HepG2 (cell line): Measurements from ENCODE around the gene L2HGDH. TPM values are rescaled to one million over a fixed set of nuclear protein-coding genes. Genes with fewer than 3 reads are reported as not detected.

ENCODE experiments used
- FOXJ3 ChIP-seq: sonication (generic); formaldehyde crosslinking; IDR thresholded peaks from 2 replicates; pipeline ENCODE4 v1.4.0; 2020; ENCODE audit warnings: missing genetic modification reagents, mild to moderate bottlenecking, borderline replicate concordance
- HMG20B ChIP-seq: conservative IDR thresholded peaks from 2 replicates; pipeline ENCODE4 v1.6.1; 2016; ENCODE audit warnings: missing genetic modification reagents, missing compliant biosample characterization
- HNRNPK ChIP-seq: fragments of 200-400 bp; formaldehyde crosslinking; IDR thresholded peaks from 2 replicates; pipeline ENCODE4 v1.6.1; 2018; ENCODE audit warnings: low read length, low read depth, moderate library complexity, mild to moderate bottlenecking; ENCODE audit not compliant: poor library complexity, severe bottlenecking
- IRX3 ChIP-seq: sonication (generic); formaldehyde crosslinking; IDR thresholded peaks from 2 replicates; pipeline ENCODE4 v1.8.1; 2023; ENCODE audit warnings: mild to moderate bottlenecking, low read depth, missing genetic modification reagents, borderline replicate concordance
- POGZ ChIP-seq: sonication (generic); formaldehyde crosslinking; IDR thresholded peaks from 2 replicates; pipeline ENCODE4 v1.4.0; 2020; ENCODE audit warnings: mild to moderate bottlenecking, missing genetic modification reagents
- SNRNP70 ChIP-seq: fragments of 200-400 bp; formaldehyde crosslinking; IDR thresholded peaks from 2 replicates; pipeline ENCODE4 v1.6.1; 2017; ENCODE audit warnings: mild to moderate bottlenecking, low read depth, low read length, moderate library complexity
- SRF ChIP-seq: IDR thresholded peaks from 2 replicates; pipeline ENCODE4 v1.6.1; 2011; ENCODE audit warnings: mild to moderate bottlenecking, low read depth, low read length, moderate library complexity
- ZBTB7B ChIP-seq: sonication (generic); formaldehyde crosslinking; IDR thresholded peaks from 2 replicates; pipeline ENCODE4 v1.4.0; 2020; ENCODE audit warnings: missing genetic modification reagents
- ZNF207 ChIP-seq: fragments of 450-650 bp; IDR thresholded peaks from 2 replicates; pipeline ENCODE4 v1.6.1; 2016; ENCODE audit warnings: antibody characterized with exemption, borderline replicate concordance
- ZNF776 ChIP-seq: sonication (generic); formaldehyde crosslinking; IDR thresholded peaks from 2 replicates; pipeline ENCODE4 v1.4.0; 2020; ENCODE audit warnings: mild to moderate bottlenecking, missing genetic modification reagents
- polyA plus RNA-seq, 8 experiments: library from polyadenylated mRNA; depleted of rRNA in 3 of 8; stranded (reverse) in 7 of 8; unstranded in 1 of 8; fragments of >200 nt; fragmentation: Illumina TruSeq in 4 of 8; extraction: Trizol in 4 of 8; gene quantifications; 2 replicates each; pipeline versions ENCODE4 v1.2.1 to v1.2.3, GENCODE V29; 2011 to 2016; ENCODE audit warnings: low read depth in 4 of 8, missing spikeins in 1 of 8, mixed read lengths in 1 of 8; ENCODE audit not compliant: insufficient read depth in 1 of 8
- total RNA-seq, 5 experiments: library from RNA; depleted of rRNA; stranded (reverse); fragments of >200 nt; fragmentation: Illumina TruSeq; extraction: Trizol; gene quantifications; 2 replicates each; pipeline ENCODE4 v1.2.3, GENCODE V29; 2016; ENCODE audit warnings: low read depth in 1 of 5
- TF ChIP-seq, protein P1 (sequence below): sonication (generic); formaldehyde crosslinking; IDR thresholded peaks from 2 replicates; pipeline ENCODE4 v1.4.0; 2020; ENCODE audit warnings: mild to moderate bottlenecking, missing genetic modification reagents
- TF ChIP-seq, protein P2 (sequence below): sonication (generic); formaldehyde crosslinking; IDR thresholded peaks from 2 replicates; pipeline ENCODE4 v1.4.0; 2020; ENCODE audit warnings: missing genetic modification reagents
- TF ChIP-seq, protein P3 (sequence below): sonication (generic); formaldehyde crosslinking; IDR thresholded peaks from 2 replicates; pipeline ENCODE4 v1.9.0; 2022; ENCODE audit warnings: low read depth, missing genetic modification reagents
- TF ChIP-seq, protein P4 (sequence below): sonication (generic); formaldehyde crosslinking; IDR thresholded peaks from 2 replicates; pipeline ENCODE4 v1.4.0; 2020; ENCODE audit warnings: missing genetic modification reagents

The L2HGDH gene
- total and polyA plus RNA-seq, 2 of the 13 experiments (the other 11 are each of a cell fraction or from before 2014, with no cell fraction given), result 3.3 to 5.0 TPM

DNA sequence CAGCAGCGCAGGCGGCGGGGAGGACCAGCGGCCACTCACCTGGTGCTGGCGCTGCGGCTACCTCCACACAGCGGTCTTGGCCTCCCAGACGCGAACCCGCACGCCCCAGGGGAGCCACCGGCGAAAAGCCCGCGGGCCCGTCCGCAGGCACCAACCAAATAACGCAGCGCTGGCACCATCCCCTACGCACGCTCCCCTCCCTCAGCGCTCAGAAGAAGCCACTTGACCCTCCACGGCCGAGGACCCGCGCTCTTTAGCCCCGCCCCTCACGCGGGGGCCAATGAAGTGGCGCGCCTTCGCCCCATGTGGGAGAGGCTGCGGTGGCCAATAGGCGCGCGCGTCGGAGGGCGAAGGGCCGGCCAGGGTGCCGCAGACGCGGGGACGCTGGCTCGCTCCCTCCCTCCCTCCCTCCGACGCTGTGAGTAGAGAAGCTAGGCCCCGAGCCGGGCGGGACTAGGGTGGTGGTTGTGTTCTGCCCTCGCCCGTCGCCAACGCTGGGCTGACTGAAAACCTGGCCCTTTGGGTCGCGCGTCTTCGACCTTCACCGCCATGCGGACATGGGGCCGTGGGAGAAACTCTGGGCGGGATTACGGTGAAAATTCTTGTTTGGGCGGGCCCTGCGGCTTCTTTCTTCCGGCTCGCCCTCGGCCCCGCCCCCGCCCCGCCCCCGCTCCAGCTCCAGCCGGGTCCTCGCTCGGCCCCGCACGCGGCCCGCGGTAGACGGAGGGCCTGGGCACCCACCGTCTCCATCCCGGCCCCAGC, at the start of gene L2HGDH, which contains the start of gene DMAC2L (continued):
- TF ChIP-seq, protein P1, sequence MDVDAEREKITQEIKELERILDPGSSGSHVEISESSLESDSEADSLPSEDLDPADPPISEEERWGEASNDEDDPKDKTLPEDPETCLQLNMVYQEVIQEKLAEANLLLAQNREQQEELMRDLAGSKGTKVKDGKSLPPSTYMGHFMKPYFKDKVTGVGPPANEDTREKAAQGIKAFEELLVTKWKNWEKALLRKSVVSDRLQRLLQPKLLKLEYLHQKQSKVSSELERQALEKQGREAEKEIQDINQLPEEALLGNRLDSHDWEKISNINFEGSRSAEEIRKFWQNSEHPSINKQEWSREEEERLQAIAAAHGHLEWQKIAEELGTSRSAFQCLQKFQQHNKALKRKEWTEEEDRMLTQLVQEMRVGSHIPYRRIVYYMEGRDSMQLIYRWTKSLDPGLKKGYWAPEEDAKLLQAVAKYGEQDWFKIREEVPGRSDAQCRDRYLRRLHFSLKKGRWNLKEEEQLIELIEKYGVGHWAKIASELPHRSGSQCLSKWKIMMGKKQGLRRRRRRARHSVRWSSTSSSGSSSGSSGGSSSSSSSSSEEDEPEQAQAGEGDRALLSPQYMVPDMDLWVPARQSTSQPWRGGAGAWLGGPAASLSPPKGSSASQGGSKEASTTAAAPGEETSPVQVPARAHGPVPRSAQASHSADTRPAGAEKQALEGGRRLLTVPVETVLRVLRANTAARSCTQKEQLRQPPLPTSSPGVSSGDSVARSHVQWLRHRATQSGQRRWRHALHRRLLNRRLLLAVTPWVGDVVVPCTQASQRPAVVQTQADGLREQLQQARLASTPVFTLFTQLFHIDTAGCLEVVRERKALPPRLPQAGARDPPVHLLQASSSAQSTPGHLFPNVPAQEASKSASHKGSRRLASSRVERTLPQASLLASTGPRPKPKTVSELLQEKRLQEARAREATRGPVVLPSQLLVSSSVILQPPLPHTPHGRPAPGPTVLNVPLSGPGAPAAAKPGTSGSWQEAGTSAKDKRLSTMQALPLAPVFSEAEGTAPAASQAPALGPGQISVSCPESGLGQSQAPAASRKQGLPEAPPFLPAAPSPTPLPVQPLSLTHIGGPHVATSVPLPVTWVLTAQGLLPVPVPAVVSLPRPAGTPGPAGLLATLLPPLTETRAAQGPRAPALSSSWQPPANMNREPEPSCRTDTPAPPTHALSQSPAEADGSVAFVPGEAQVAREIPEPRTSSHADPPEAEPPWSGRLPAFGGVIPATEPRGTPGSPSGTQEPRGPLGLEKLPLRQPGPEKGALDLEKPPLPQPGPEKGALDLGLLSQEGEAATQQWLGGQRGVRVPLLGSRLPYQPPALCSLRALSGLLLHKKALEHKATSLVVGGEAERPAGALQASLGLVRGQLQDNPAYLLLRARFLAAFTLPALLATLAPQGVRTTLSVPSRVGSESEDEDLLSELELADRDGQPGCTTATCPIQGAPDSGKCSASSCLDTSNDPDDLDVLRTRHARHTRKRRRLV, result peak; percentile 91
- TF ChIP-seq, protein P2, sequence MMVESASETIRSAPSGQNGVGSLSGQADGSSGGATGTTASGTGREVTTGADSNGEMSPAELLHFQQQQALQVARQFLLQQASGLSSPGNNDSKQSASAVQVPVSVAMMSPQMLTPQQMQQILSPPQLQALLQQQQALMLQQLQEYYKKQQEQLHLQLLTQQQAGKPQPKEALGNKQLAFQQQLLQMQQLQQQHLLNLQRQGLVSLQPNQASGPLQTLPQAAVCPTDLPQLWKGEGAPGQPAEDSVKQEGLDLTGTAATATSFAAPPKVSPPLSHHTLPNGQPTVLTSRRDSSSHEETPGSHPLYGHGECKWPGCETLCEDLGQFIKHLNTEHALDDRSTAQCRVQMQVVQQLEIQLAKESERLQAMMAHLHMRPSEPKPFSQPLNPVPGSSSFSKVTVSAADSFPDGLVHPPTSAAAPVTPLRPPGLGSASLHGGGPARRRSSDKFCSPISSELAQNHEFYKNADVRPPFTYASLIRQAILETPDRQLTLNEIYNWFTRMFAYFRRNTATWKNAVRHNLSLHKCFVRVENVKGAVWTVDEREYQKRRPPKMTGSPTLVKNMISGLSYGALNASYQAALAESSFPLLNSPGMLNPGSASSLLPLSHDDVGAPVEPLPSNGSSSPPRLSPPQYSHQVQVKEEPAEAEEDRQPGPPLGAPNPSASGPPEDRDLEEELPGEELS, result peak; percentile 61
- TF ChIP-seq HNRNPK (peak; percentile 85), FOXJ3 (CRISPR knock-in tag) (no peak; the same call in 1 of the 2 replicates), ZBTB7B (CRISPR knock-in tag) (no peak), SNRNP70 (no peak), IRX3 (CRISPR knock-in tag) (peak; percentile 58; the same call in 1 of the 2 replicates), ZNF776 (peak; percentile 88; the same call in 1 of the 2 replicates), HMG20B (CRISPR knock-in tag) (no peak), ZNF207 (no peak), SRF (no peak), POGZ (CRISPR knock-in tag) (peak; percentile 89)
- TF ChIP-seq, protein P3, sequence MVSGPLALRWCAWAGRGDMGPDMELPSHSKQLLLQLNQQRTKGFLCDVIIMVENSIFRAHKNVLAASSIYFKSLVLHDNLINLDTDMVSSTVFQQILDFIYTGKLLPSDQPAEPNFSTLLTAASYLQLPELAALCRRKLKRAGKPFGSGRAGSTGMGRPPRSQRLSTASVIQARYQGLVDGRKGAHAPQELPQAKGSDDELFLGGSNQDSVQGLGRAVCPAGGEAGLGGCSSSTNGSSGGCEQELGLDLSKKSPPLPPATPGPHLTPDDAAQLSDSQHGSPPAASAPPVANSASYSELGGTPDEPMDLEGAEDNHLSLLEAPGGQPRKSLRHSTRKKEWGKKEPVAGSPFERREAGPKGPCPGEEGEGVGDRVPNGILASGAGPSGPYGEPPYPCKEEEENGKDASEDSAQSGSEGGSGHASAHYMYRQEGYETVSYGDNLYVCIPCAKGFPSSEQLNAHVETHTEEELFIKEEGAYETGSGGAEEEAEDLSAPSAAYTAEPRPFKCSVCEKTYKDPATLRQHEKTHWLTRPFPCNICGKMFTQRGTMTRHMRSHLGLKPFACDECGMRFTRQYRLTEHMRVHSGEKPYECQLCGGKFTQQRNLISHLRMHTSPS (CRISPR knock-in tag), result peak; percentile 69
- TF ChIP-seq, protein P4, sequence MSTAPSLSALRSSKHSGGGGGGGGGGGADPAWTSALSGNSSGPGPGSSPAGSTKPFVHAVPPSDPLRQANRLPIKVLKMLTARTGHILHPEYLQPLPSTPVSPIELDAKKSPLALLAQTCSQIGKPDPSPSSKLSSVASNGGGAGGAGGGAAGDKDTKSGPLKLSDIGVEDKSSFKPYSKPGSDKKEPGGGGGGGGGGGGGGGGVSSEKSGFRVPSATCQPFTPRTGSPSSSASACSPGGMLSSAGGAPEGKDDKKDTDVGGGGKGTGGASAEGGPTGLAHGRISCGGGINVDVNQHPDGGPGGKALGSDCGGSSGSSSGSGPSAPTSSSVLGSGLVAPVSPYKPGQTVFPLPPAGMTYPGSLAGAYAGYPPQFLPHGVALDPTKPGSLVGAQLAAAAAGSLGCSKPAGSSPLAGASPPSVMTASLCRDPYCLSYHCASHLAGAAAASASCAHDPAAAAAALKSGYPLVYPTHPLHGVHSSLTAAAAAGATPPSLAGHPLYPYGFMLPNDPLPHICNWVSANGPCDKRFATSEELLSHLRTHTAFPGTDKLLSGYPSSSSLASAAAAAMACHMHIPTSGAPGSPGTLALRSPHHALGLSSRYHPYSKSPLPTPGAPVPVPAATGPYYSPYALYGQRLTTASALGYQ (CRISPR knock-in tag), result peak; percentile 73; the same call in 1 of the 2 replicates
